Measurements from ENCODE around the gene NTHL1. TPM values are rescaled to one million over a fixed set of nuclear protein-coding genes. Genes with fewer than 3 reads are reported as not detected.

The NTHL1 gene
- total and polyA plus RNA-seq, 5 donors from 2014 or later, result 15.0 to 52.7 (median 32.7) TPM

DNA sequence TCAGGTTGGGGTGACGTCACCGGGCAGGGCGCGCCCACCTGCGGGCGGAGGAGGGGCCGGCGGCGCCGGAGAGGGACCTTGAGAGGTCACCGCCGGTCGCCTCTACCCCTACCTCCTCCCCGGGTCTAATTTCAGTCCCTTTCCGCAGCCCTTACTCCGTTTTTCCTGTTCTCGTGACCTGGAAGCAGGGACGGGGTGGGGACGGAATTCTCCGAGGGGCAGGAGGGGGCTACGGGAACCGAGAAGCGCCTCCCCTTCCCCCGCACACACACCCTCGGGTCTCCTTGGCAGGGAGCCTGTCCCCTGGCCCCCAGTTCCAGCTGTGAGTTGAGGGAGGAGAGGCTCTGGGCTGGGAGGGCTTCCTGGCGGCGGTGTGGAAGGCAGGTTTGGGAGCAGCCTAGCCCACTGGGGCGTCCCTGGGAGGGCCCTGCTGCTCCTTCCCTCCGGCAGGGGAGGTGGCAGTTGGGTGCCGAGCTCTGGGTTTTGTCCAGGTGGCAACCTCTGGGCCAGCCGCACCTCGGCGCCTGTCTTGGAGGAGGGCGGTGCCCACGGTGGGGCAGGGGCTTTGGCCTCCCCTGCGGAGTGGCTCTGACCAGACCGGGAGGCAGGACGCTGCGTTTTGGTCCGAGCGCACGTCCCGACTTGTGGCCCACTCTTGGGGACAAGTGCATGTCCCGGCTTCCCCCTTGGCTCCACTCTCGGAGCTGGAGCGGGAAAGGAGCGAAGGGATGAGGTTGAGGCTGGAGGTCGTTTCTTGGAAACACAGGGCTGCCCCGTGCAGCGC is 57.1 kb downstream of the NTHL1 start:
- Histone ChIP-seq H3K4me1 (ENCODE audit: control insufficient read depth, insufficient read depth, low read length, poor library complexity, severe bottlenecking) (peaks cover 20% of the 10 kb centered on the region), H3K9me3 (ENCODE audit: control insufficient read depth in 2 of 2, low read length in 2 of 2) (no peaks in the 10 kb centered on the region), H3K27ac (ENCODE audit: insufficient read depth, low read length, poor library complexity, severe bottlenecking) (no peak overlapping the region), H3K4me3 (ENCODE audit: low read depth, low read length) (peak overlapping the region; percentile 48), H3K27me3 (ENCODE audit: control insufficient read depth, insufficient read depth, low read length) (peaks cover 6% of the 10 kb centered on the region), H3K36me3 (ENCODE audit: control insufficient read depth, insufficient read depth, low read length) (no peaks in the 10 kb centered on the region)
- ATAC-seq (ENCODE audit: low read depth in 2 of 2) (no peak), DNase-seq (peak in 1 of 3 donors; percentile 39)
- Mint-ChIP-seq H3K27ac (peak overlapping the region in 2 of 3 donors; percentile 14 to 90), H3K4me3 (peak overlapping the region; percentile 80 to 91 (median 83)), H3K36me3 (no peaks in the 10 kb centered on the region), H3K27me3 (peaks cover 22% of the 10 kb centered on the region), H3K4me1 (peaks cover 0 to 29% (median 13%) of the 10 kb centered on the region in 4 donors), H3K9me3 (peaks cover 0 to 2% (median 0%) of the 10 kb centered on the region in 7 donors)

DNA sequence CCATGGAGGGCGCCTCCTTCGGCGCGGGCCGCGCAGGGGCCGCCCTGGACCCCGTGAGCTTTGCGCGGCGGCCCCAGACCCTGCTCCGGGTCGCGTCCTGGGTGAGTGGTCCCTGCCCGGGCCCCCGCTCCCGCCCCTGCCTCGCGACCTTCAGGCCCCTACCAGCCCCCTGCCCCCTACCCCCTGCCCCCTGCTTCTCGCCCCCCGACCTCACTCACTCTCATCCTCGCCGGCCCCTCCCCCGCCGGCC is 57.6 kb downstream of the NTHL1 start:
- no peak for DNase-seq
- peaks cover 24% of the 10 kb centered on the region for H3K4me1 ChIP-seq (ENCODE audit: control insufficient read depth, insufficient read depth, low read length, poor library complexity, severe bottlenecking)
- Mint-ChIP-seq H3K27ac (no peak overlapping the region), H3K27me3 (peaks cover 22% of the 10 kb centered on the region), H3K9me3 (peaks cover 0 to 2% (median 0%) of the 10 kb centered on the region in 7 donors), H3K4me1 (peaks cover 0 to 29% (median 13%) of the 10 kb centered on the region in 4 donors), H3K4me3 (no peak overlapping the region), H3K36me3 (no peaks in the 10 kb centered on the region)
- H3K27ac ChIP-seq (ENCODE audit: insufficient read depth, low read length, poor library complexity, severe bottlenecking), result no peak overlapping the region
- H3K27me3 ChIP-seq (ENCODE audit: control insufficient read depth, insufficient read depth, low read length), result peaks cover 6% of the 10 kb centered on the region
- ATAC-seq (ENCODE audit: low read depth in 2 of 2), result no peak
- H3K9me3 ChIP-seq (ENCODE audit: control insufficient read depth in 2 of 2, low read length in 2 of 2), result no peaks in the 10 kb centered on the region
- H3K36me3 ChIP-seq (ENCODE audit: control insufficient read depth, insufficient read depth, low read length), result no peaks in the 10 kb centered on the region
- no peak overlapping the region for H3K4me3 ChIP-seq (ENCODE audit: low read depth, low read length)

Other genes starting within 250 kb of the NTHL1 start
- gene HAGH, start 221.0 kb downstream of the NTHL1 start, total RNA-seq, result 36.1 TPM
- 10 to 100 TPM; 42.1 to 69.1 (median 48.9) TPM for gene HAGH, start 221.0 kb downstream of the NTHL1 start, polyA plus RNA-seq
- 4.5 TPM for gene FAHD1, start 220.6 kb downstream of the NTHL1 start, total RNA-seq
- gene FAHD1, start 220.6 kb downstream of the NTHL1 start, polyA plus RNA-seq, result 10 to 100 TPM; 16.3 to 25.8 (median 22.4) TPM
- not detected for gene MEIOB, start 175.7 kb downstream of the NTHL1 start, total RNA-seq
- not detected for gene MEIOB, start 175.7 kb downstream of the NTHL1 start, polyA plus RNA-seq
- not detected for gene HS3ST6, start 129.4 kb downstream of the NTHL1 start, total RNA-seq
- not detected for gene HS3ST6, start 129.4 kb downstream of the NTHL1 start, polyA plus RNA-seq
- gene MSRB1, start 104.6 kb downstream of the NTHL1 start, total RNA-seq, result 8.3 TPM
- 10 to 100 TPM; 25.0 to 50.9 (median 32.8) TPM for gene MSRB1, start 104.6 kb downstream of the NTHL1 start, polyA plus RNA-seq
- gene RPL3L, start 93.1 kb downstream of the NTHL1 start, total RNA-seq, result not detected
- gene RPL3L, start 93.1 kb downstream of the NTHL1 start, polyA plus RNA-seq, result not detected
- gene NDUFB10, start 88.3 kb downstream of the NTHL1 start, total RNA-seq, result 65.1 TPM
- 100 to 1,000 TPM; 192 to 288 (median 204) TPM for gene NDUFB10, start 88.3 kb downstream of the NTHL1 start, polyA plus RNA-seq
- 2,223 TPM for gene RPS2, start 83.0 kb downstream of the NTHL1 start, total RNA-seq
- 1,000 to 10,000 TPM; 4,615 to 6,441 (median 5,598) TPM for gene RPS2, start 83.0 kb downstream of the NTHL1 start, polyA plus RNA-seq
- gene RNF151, start 81.0 kb downstream of the NTHL1 start, total RNA-seq, result not detected
- gene RNF151, start 81.0 kb downstream of the NTHL1 start, polyA plus RNA-seq, result not detected
- 25.3 TPM for gene TBL3, start 75.8 kb downstream of the NTHL1 start, total RNA-seq
- 10 to 100 TPM; 48.0 to 60.0 (median 53.9) TPM for gene TBL3, start 75.8 kb downstream of the NTHL1 start, polyA plus RNA-seq
- gene NOXO1, start 66.4 kb downstream of the NTHL1 start, total RNA-seq, result 0.47 TPM
- under 1 TPM in 2 of 4 donors, not detected in 2; 0.16 to 0.35 TPM for gene NOXO1, start 66.4 kb downstream of the NTHL1 start, polyA plus RNA-seq
- gene GFER, start 63.6 kb downstream of the NTHL1 start, total RNA-seq, result 18.4 TPM
- 10 to 100 TPM; 30.5 to 45.5 (median 36.5) TPM for gene GFER, start 63.6 kb downstream of the NTHL1 start, polyA plus RNA-seq
- 3.2 TPM for gene SYNGR3, start 57.9 kb downstream of the NTHL1 start, total RNA-seq
- 1 to 10 TPM in 2 of 4 donors, under 1 TPM in 1, not detected in 1; 0.82 to 1.8 (median 1.1) TPM for gene SYNGR3, start 57.9 kb downstream of the NTHL1 start, polyA plus RNA-seq
- 48.2 TPM for gene ZNF598, start 38.0 kb downstream of the NTHL1 start, total RNA-seq
- 1 to 10 TPM; 1.8 to 3.1 (median 2.9) TPM for gene ZNF598, start 38.0 kb downstream of the NTHL1 start, polyA plus RNA-seq
- not detected for gene NPW, start 28.0 kb downstream of the NTHL1 start, total RNA-seq
- gene NPW, start 28.0 kb downstream of the NTHL1 start, polyA plus RNA-seq, result not detected
- 1.5 TPM for gene NHERF2, start 20.9 kb downstream of the NTHL1 start, total RNA-seq
- gene NHERF2, start 20.9 kb downstream of the NTHL1 start, polyA plus RNA-seq, result under 1 TPM; 0.09 to 0.86 (median 0.21) TPM
- 133 TPM for gene TSC2, start 151 bp upstream of the NTHL1 start, total RNA-seq
- gene TSC2, start 151 bp upstream of the NTHL1 start, polyA plus RNA-seq, result 10 to 100 TPM; 22.7 to 26.6 (median 26.4) TPM
- gene PKD1, start 88.1 kb upstream of the NTHL1 start, total RNA-seq, result 86.1 TPM
- gene PKD1, start 88.1 kb upstream of the NTHL1 start, polyA plus RNA-seq, result 1 to 10 TPM; 1.4 to 4.4 (median 2.6) TPM
- not detected for gene RAB26, start 100.8 kb upstream of the NTHL1 start, total RNA-seq
- gene RAB26, start 100.8 kb upstream of the NTHL1 start, polyA plus RNA-seq, result 1 to 10 TPM in 2 of 4 donors, under 1 TPM in 2; 0.38 to 1.2 (median 0.93) TPM
- gene TRAF7, start 107.9 kb upstream of the NTHL1 start, total RNA-seq, result 33.4 TPM
- 1 to 10 TPM; 4.0 to 7.3 (median 4.8) TPM for gene TRAF7, start 107.9 kb upstream of the NTHL1 start, polyA plus RNA-seq
- not detected for gene CASKIN1, start 148.8 kb upstream of the NTHL1 start, total RNA-seq
- not detected for gene CASKIN1, start 148.8 kb upstream of the NTHL1 start, polyA plus RNA-seq
- gene MLST8, start 157.6 kb upstream of the NTHL1 start, total RNA-seq, result 23.5 TPM
- gene MLST8, start 157.6 kb upstream of the NTHL1 start, polyA plus RNA-seq, result 10 to 100 TPM; 20.9 to 31.1 (median 24.3) TPM
- gene BRICD5, start 163.0 kb upstream of the NTHL1 start, total RNA-seq, result 10.9 TPM
- gene BRICD5, start 163.0 kb upstream of the NTHL1 start, polyA plus RNA-seq, result under 1 TPM in 2 of 4 donors, not detected in 2; 0.08 to 0.33 TPM
- 14.2 TPM for gene PGP, start 167.0 kb upstream of the NTHL1 start, total RNA-seq
- gene PGP, start 167.0 kb upstream of the NTHL1 start, polyA plus RNA-seq, result 10 to 100 TPM in 2 of 4 donors, 1 to 10 TPM in 2; 6.1 to 13.4 (median 8.8) TPM
- gene E4F1, start 175.8 kb upstream of the NTHL1 start, total RNA-seq, result 38.7 TPM
- gene E4F1, start 175.8 kb upstream of the NTHL1 start, polyA plus RNA-seq, result 10 to 100 TPM; 11.6 to 15.7 (median 14.4) TPM
- gene DNASE1L2, start 188.6 kb upstream of the NTHL1 start, total RNA-seq, result 0.37 TPM
- not detected for gene DNASE1L2, start 188.6 kb upstream of the NTHL1 start, polyA plus RNA-seq
- gene ECI1, start 203.8 kb upstream of the NTHL1 start, total RNA-seq, result 23.4 TPM
- gene ECI1, start 203.8 kb upstream of the NTHL1 start, polyA plus RNA-seq, result 10 to 100 TPM; 49.0 to 62.8 (median 56.2) TPM
- 189 TPM for gene RNPS1, start 220.3 kb upstream of the NTHL1 start, total RNA-seq
- gene RNPS1, start 220.3 kb upstream of the NTHL1 start, polyA plus RNA-seq, result 100 to 1,000 TPM; 189 to 230 (median 218) TPM